ENCODE results near the gene CCDC149.

CCDC149 gene

GRCh38 chr4:24888475-24889344 is 24.1 kb downstream of the CCDC149 start:
- DNase-seq = no peak
- intact Hi-C loops (cut with DNase I) = no loop called here

GRCh38 chr4:24887881-24888430 is 24.9 kb downstream of the CCDC149 start:
- peak in 5 of 42 donors; percentile 5 to 32 (median 12) for DNase-seq
- intact Hi-C loops (cut with DNase I) = no loop called here

- intact Hi-C loops (cut with DNase I) = no loop called here
Observed at GRCh38 chr4:24886596-24886995, 26.2 kb downstream of the CCDC149 start.

GRCh38 chr4:24885342-24885741 is 27.5 kb downstream of the CCDC149 start:
- peak; percentile 46 to 93 (median 74) for DNase-seq
- intact Hi-C loops (cut with DNase I) = no loop called here

More at GRCh38 chr4:24886596-24886995, 26.2 kb downstream of the CCDC149 start:
- DNase-seq = no peak

- peak in 1 of 42 donors; percentile 24 for DNase-seq
- intact Hi-C loops (cut with DNase I) = no loop called here
Observed at GRCh38 chr4:24884902-24885301, 27.9 kb downstream of the CCDC149 start.

GRCh38 chr4:24881508-24882196 is 31.2 kb downstream of the CCDC149 start:
- DNase-seq = no peak
- intact Hi-C loops (cut with DNase I) = no loop called here

- intact Hi-C loops (cut with DNase I) = no loop called here
- no peak for DNase-seq
Observed at GRCh38 chr4:24880186-24880585, 32.7 kb downstream of the CCDC149 start.

- intact Hi-C loops (cut with DNase I) = no loop called here
Observed at GRCh38 chr4:24878636-24879016, 34.2 kb downstream of the CCDC149 start.

GRCh38 chr4:24877868-24878635 is 34.8 kb downstream of the CCDC149 start:
- no peak for DNase-seq
- intact Hi-C loops (cut with DNase I) = no loop called here

More at GRCh38 chr4:24878636-24879016, 34.2 kb downstream of the CCDC149 start:
- DNase-seq = no peak

GRCh38 chr4:24876431-24876830 is 36.4 kb downstream of the CCDC149 start:
- no peak for DNase-seq
- intact Hi-C loops (cut with DNase I) = no loop called here

GRCh38 chr4:24872720-24873119 is 40.1 kb downstream of the CCDC149 start:
- intact Hi-C loops (cut with DNase I) = no loop called here
- no peak for DNase-seq

- intact Hi-C loops (cut with DNase I) = no loop called here
- DNase-seq = no peak
Observed at GRCh38 chr4:24871210-24871609, 41.6 kb downstream of the CCDC149 start.

GRCh38 chr4:24867766-24868296 is 45.0 kb downstream of the CCDC149 start:
- intact Hi-C loops (cut with DNase I) = no loop called here
- no peak for DNase-seq

GRCh38 chr4:24867251-24867650 is 45.6 kb downstream of the CCDC149 start:
- DNase-seq = no peak
- intact Hi-C loops (cut with DNase I) = no loop called here

- intact Hi-C loops (cut with DNase I) = no loop called here
- DNase-seq = no peak
Observed at GRCh38 chr4:24865401-24865800, 47.4 kb downstream of the CCDC149 start.

- DNase-seq = no peak
- intact Hi-C loops (cut with DNase I) = no loop called here
Observed at GRCh38 chr4:24863799-24864198, 49.0 kb downstream of the CCDC149 start.

- DNase-seq = no peak
- intact Hi-C loops (cut with DNase I) = no loop called here
Observed at GRCh38 chr4:24862073-24862751, 50.6 kb downstream of the CCDC149 start.

GRCh38 chr4:24858550-24858949 is 54.3 kb downstream of the CCDC149 start:
- intact Hi-C loops (cut with DNase I) = no loop called here
- DNase-seq = no peak

GRCh38 chr4:24858026-24858425 is 54.8 kb downstream of the CCDC149 start:
- intact Hi-C loops (cut with DNase I) = no loop called here
- peak in 2 of 42 donors; percentile 41 to 46 for DNase-seq

All from head of caudate nucleus (tissue), 42 donors.